ENCODE measurements around the gene BSPH1.
"Not testable (repeated sequence)": the region's sequence is repeated elsewhere in the genome, so short reads cannot be mapped to it uniquely, and the experiment has no call there.

Gene BSPH1

GRCh38 chr19:47992070-47992469 is at the start of gene BSPH1:
Gene BSPH1 (minus strand): TSS chr19:47992170. CDS start chr19:47992081, 89 bp downstream.
- no peak for DNase-seq (ENCODE audit: low read depth in 2 of 2)

- DNase-seq (ENCODE audit: low read depth in 2 of 2): no peak
Observed at GRCh38 chr19:48036765-48037164, 44.8 kb upstream of the BSPH1 start.

GRCh38 chr19:48033604-48034003 is 41.6 kb upstream of the BSPH1 start:
- DNase-seq (ENCODE audit: low read depth in 2 of 2): no peak

GRCh38 chr19:48030073-48030472 is 38.1 kb upstream of the BSPH1 start:
- DNase-seq (ENCODE audit: low read depth in 2 of 2): no peak

GRCh38 chr19:48029431-48029830 is 37.5 kb upstream of the BSPH1 start:
- DNase-seq (ENCODE audit: low read depth in 2 of 2): no peak

- DNase-seq (ENCODE audit: low read depth in 2 of 2): no peak
Observed at GRCh38 chr19:48025480-48025879, 33.5 kb upstream of the BSPH1 start.

GRCh38 chr19:48023518-48023917 is 31.5 kb upstream of the BSPH1 start:
- DNase-seq (ENCODE audit: low read depth in 2 of 2): no peak

- no peak for DNase-seq (ENCODE audit: low read depth in 2 of 2)
Observed at GRCh38 chr19:48023011-48023410, 31.0 kb upstream of the BSPH1 start.

- DNase-seq (ENCODE audit: low read depth in 2 of 2): no peak
Observed at GRCh38 chr19:48020686-48021085, 28.7 kb upstream of the BSPH1 start.

- no peak for DNase-seq (ENCODE audit: low read depth in 2 of 2)
Observed at GRCh38 chr19:48010932-48011758, 19.2 kb upstream of the BSPH1 start.

- DNase-seq (ENCODE audit: low read depth in 2 of 2): peak; percentile 6 to 7
Observed at GRCh38 chr19:48006762-48007161, 14.8 kb upstream of the BSPH1 start.

- no peak for DNase-seq (ENCODE audit: low read depth in 2 of 2)
Observed at GRCh38 chr19:48004236-48004635, 12.3 kb upstream of the BSPH1 start.

- DNase-seq (ENCODE audit: low read depth in 2 of 2): no peak
Observed at GRCh38 chr19:48000846-48001245, 8.9 kb upstream of the BSPH1 start.

- DNase-seq (ENCODE audit: low read depth in 2 of 2): no peak
Observed at GRCh38 chr19:47998800-47999199, 6.8 kb upstream of the BSPH1 start.

- no peak for DNase-seq (ENCODE audit: low read depth in 2 of 2)
Observed at GRCh38 chr19:47996230-47996727, 4.3 kb upstream of the BSPH1 start.

GRCh38 chr19:47994209-47994802 is 2.3 kb upstream of the BSPH1 start, which contains the start of gene ELSPBP1:
Gene ELSPBP1 (plus strand): TSS chr19:47994632. CDS start chr19:48008668, 14,036 bp downstream.
- no peak for DNase-seq (ENCODE audit: low read depth in 2 of 2)

GRCh38 chr19:47991191-47991808 is 670 bp downstream of the BSPH1 start:
- no peak for DNase-seq (ENCODE audit: low read depth in 2 of 2)

- no peak for DNase-seq (ENCODE audit: low read depth in 2 of 2)
Observed at GRCh38 chr19:47973529-47973928, 18.4 kb downstream of the BSPH1 start.

- DNase-seq (ENCODE audit: low read depth in 2 of 2): not testable (repeated sequence)
Observed at GRCh38 chr19:47955936-47956335, 36.0 kb downstream of the BSPH1 start.

- not testable (repeated sequence) for DNase-seq (ENCODE audit: low read depth in 2 of 2)
Observed at GRCh38 chr19:47952132-47952531, 39.8 kb downstream of the BSPH1 start.

GRCh38 chr19:47949852-47950521 is 42.0 kb downstream of the BSPH1 start:
- peak in 1 of 2 donors; percentile 13 for DNase-seq (ENCODE audit: low read depth in 2 of 2)

GRCh38 chr19:47928581-47928980 is 63.4 kb downstream of the BSPH1 start:
- DNase-seq (ENCODE audit: low read depth in 2 of 2): not testable (repeated sequence)
